ENCODE results near the gene BBOF1. TPM values are rescaled to one million over a fixed set of nuclear protein-coding genes. Genes with fewer than 3 reads are reported as not detected.
"Not testable (repeated sequence)": the region's sequence is repeated elsewhere in the genome, so short reads cannot be mapped to it uniquely, and the experiment has no call there.

Gene BBOF1
- total and polyA plus RNA-seq, 10 donors: 1.0 to 8.1 (median 2.7) TPM

DNA sequence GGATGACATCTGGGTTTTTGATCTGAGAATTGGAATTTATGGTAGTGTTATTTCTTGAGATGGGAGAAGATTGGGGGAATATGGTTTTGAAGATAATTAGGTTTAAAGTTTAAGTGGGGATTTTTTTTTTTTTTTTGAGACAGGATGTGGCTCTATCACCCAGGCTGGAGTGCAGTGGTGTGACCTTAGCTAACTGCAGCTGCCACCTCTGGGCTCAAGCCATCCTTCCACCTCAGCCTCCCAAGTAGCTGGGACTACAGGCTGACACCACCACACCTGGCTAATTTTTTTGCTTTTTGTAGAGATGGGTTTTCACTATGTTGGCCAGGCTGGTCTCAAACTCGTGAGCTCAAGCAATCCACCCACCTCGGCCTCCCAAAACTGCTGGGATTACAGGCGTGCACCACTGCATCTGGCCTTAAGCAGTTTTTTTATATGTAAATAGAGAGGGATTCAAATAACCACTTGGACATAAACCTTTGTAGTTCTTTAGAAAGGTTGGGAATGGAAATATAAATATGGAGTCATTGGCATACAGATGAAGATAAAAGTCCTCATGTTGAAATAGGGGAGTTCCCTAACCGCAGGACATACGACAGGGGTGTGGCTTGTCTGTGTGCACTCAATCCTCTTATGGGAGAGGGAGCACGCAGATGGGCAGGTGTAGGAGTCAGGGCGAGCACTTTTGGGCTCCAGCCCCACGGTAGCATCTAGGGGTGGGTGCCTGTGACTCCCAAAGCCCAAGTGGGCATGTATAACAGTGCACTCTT lies 70.3 kb downstream of the BBOF1 start:
- Histone ChIP-seq H3K27ac (no peak overlapping the region), H3K36me3 (peaks cover 0 to 36% (median 13%) of the 10 kb centered on the region in 6 donors), H3K27me3 (replicated peaks in 1 of 7) (no peaks in the 10 kb centered on the region), H3K4me3 (no peak overlapping the region), H3K4me1 (peaks cover 10 to 29% (median 18%) of the 10 kb centered on the region in 6 donors), H3K9me3 (no peaks in the 10 kb centered on the region)
- intact Hi-C loops (cut with DNase I; ENCODE audit: low total_unique reads): no loop called here
- TF ChIP-seq CTCF (IDR thresholded peaks at IDR 0.05 in 8 of 11, conservative IDR thresholded peaks at IDR 0.05 in 3 of 11) (no peak), POLR2A (IDR thresholded peaks at IDR 0.05) (no peak)
- DNase-seq: no peak
- WGBS, 5 donors: 83 to 94% (median 90%) methylated on average over 8 of the region's 8 CpGs

- no peak overlapping the region for H3K4me3 ChIP-seq
- peaks cover 0 to 81% (median 35%) of the 10 kb centered on the region in 6 donors for H3K36me3 ChIP-seq
- no peak for DNase-seq
- 93 to 100% (median 99%) methylated on average over 2 of the region's 2 CpGs for WGBS, 5 donors
- H3K4me1 ChIP-seq: no peaks in the 10 kb centered on the region
- intact Hi-C loops (cut with DNase I; ENCODE audit: low total_unique reads): no loop called here
- no peaks in the 10 kb centered on the region for H3K27me3 ChIP-seq (replicated peaks in 1 of 7)
- H3K9me3 ChIP-seq: no peaks in the 10 kb centered on the region
- H3K27ac ChIP-seq: no peak overlapping the region
- TF ChIP-seq CTCF (IDR thresholded peaks at IDR 0.05 in 8 of 11, conservative IDR thresholded peaks at IDR 0.05 in 3 of 11): no peak
- TF ChIP-seq POLR2AphosphoS5 (IDR thresholded peaks at IDR 0.05): no peak
- no peak for TF ChIP-seq POLR2A (IDR thresholded peaks at IDR 0.05)
Measured at GRCh38 chr14:74105381-74105780, 86.2 kb downstream of the BBOF1 start.

DNA sequence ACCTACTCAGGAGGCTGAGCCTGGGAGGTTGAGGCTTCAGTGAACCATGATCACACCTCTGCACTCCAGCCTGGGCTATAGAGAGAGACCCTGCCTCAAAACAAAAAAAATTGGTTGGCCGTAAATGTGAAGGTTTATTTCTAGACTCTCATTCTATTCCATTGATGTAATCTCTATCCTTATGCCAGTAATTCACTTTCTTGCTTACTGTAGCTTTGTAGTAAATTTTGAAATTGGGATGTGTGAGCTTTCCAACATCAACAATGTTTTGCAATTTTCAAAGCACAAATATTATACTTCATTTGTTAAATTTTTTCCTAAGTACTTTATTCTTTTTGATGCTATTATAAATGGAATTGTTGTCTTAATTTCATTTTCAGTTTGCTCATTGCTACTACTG lies 90.2 kb downstream of the BBOF1 start:
- H3K9me3 ChIP-seq: no peaks in the 10 kb centered on the region
- no peak overlapping the region for H3K4me3 ChIP-seq
- no peak overlapping the region for H3K27ac ChIP-seq
- intact Hi-C loops (cut with DNase I; ENCODE audit: low total_unique reads): no loop called here
- peaks cover 0 to 79% (median 18%) of the 10 kb centered on the region in 6 donors for H3K36me3 ChIP-seq
- TF ChIP-seq POLR2A (IDR thresholded peaks at IDR 0.05) (no peak), CTCF (IDR thresholded peaks at IDR 0.05 in 8 of 11, conservative IDR thresholded peaks at IDR 0.05 in 3 of 11) (no peak), POLR2AphosphoS5 (IDR thresholded peaks at IDR 0.05) (no peak)
- H3K4me1 ChIP-seq: no peaks in the 10 kb centered on the region
- no peaks in the 10 kb centered on the region for H3K27me3 ChIP-seq (replicated peaks in 1 of 7)
- DNase-seq: peak; percentile 6
- WGBS, 5 donors: 88 to 100% (median 94%) methylated on average over 1 of the region's 1 CpG

GRCh38 chr14:74111395-74112216 lies 92.5 kb downstream of the BBOF1 start:
- H3K4me3 ChIP-seq; H3K27ac ChIP-seq; H3K9me3 ChIP-seq; H3K4me1 ChIP-seq; H3K27me3 ChIP-seq (replicated peaks in 1 of 7): not testable (repeated sequence)
- DNase-seq: peak; percentile 18
- H3K36me3 ChIP-seq: peaks cover 0 to 77% (median 10%) of the 10 kb centered on the region in 6 donors
- WGBS, 5 donors: 92 to 96% (median 94%) methylated on average over 12 to 13 of the region's 13 CpGs
- peak in 10 of 11 experiments; percentile 5 to 62 (median 45) for TF ChIP-seq CTCF (IDR thresholded peaks at IDR 0.05 in 8 of 11, conservative IDR thresholded peaks at IDR 0.05 in 3 of 11)
- intact Hi-C loops (cut with DNase I; ENCODE audit: low total_unique reads): loop anchor here (2.0 kb wide), 1 partner anchor 139 kb away; no protein-coding TSS in a partner anchor

Data from spleen (tissue), 11 donors.